DND-41 (cell line): ENCODE results near the gene AHRR.

Source experiments
- CTCF ChIP-seq: IDR thresholded peaks from 2 replicates; pipeline ENCODE4 v1.5.1; 2012; ENCODE audit warnings: borderline replicate concordance, low read length, moderate library complexity, mild to moderate bottlenecking; ENCODE audit not compliant: poor library complexity, severe bottlenecking; ENCODE audit errors: extremely low read depth
- EZH2 ChIP-seq: IDR thresholded peaks from 3 replicates; pipeline ENCODE4 v1.6.1; 2012; ENCODE audit warnings: borderline replicate concordance, low read depth, mild to moderate bottlenecking, moderate library complexity, low read length, inconsistent platforms; ENCODE audit not compliant: severe bottlenecking

GRCh38 chr5:437281-437771, 115.8 kb downstream of the AHRR start:
- TF ChIP-seq CTCF: no peak
- no peak for TF ChIP-seq EZH2
